Mucosa of rectum (tissue), 2 donors: ENCODE results near the gene OR51I2.

Experiments used
- H3K27ac ChIP-seq, 2 donors: one replicate each; pipeline ENCODE4 v1.7.0; 2013; ENCODE audit warnings: inconsistent platforms in 2 of 2, low read depth in 2 of 2, low read length in 2 of 2
- H3K27me3 ChIP-seq, 2 donors: one replicate each; pipeline ENCODE4 v1.7.0; 2013; ENCODE audit warnings: low read length in 2 of 2; ENCODE audit not compliant: control insufficient read depth in 2 of 2, insufficient read depth in 2 of 2
- H3K36me3 ChIP-seq, 2 donors: one replicate each; pipeline ENCODE4 v1.7.0; 2013; ENCODE audit warnings: low read length in 2 of 2; ENCODE audit not compliant: control insufficient read depth in 2 of 2, insufficient read depth in 2 of 2
- H3K4me1 ChIP-seq, 2 donors: one replicate each; pipeline ENCODE4 v1.7.0; 2013; ENCODE audit warnings: low read length in 2 of 2, mild to moderate bottlenecking in 1 of 2; ENCODE audit not compliant: control insufficient read depth in 2 of 2, insufficient read depth in 2 of 2
- H3K4me3 ChIP-seq, 2 donors: one replicate each; pipeline ENCODE4 v1.7.0; 2013; ENCODE audit warnings: low read length in 2 of 2
- H3K9ac ChIP-seq, 2 donors: one replicate each; pipeline ENCODE4 v1.7.0; 2013; ENCODE audit warnings: low read length in 2 of 2, low read depth in 1 of 2, mild to moderate bottlenecking in 1 of 2
- H3K9me3 ChIP-seq, 2 donors: one replicate each; pipeline ENCODE4 v1.7.0; 2013; ENCODE audit warnings: low read length in 2 of 2; ENCODE audit not compliant: control insufficient read depth in 2 of 2
- donor health status: healthy.
- donor health status: Normal muscosa, but diverticular disease.

OR51I2 gene

DNA sequence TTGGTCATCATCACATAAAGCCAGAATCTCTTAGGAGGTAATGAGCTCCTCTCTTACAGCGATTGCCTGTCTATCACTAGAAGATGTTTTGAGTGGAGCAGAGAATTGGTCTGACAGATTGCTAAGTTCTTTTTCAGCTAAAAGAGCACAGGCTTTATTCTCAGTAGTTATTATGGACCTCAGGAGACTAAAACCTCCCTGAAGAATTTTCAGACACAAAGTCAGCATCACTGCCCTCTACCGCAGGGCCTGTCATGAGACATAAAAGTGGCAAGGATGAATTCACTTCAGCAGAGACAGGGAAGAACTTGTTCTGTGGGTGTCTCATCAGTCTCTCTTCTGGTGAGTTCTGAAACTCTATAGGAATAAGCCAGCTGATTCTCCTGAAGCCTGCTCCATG is at the start of gene OR51I2:
OR51I2 (plus strand) TSS at position 301 of the 400 bp plus-strand sequence. CDS start 4,166 bp downstream, outside the sequence.
- no peak within 1 kb of the TSS for H3K9ac ChIP-seq
- no peaks in the 10 kb centered on the region for H3K9me3 ChIP-seq
- H3K4me3 ChIP-seq, result no peak within 1 kb of the TSS
- no peaks in the 10 kb centered on the region for H3K4me1 ChIP-seq
- no peaks in the 10 kb centered on the region for H3K27me3 ChIP-seq
- H3K36me3 ChIP-seq, result no peaks in the 10 kb centered on the region
- no peak within 1 kb of the TSS for H3K27ac ChIP-seq

DNA sequence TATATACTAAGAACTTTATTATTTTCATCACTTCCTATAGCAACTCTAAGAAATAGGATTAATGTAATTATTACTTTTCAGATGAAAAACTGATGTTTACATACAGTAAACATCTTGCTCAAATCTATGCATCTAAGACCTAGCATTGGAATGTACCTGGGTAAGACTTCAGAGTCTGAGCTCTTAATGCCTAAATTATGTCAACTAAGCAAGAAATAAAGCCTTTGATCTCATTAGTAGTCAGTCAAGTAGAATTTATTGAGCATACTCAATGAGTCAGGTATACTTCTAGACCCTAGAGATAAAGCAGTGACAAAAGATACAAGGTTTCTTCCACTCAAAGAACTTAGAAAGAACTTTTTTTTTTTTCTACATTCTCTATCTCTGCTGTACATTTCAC is 44.0 kb upstream of the OR51I2 start:
- no peak overlapping the region for H3K27ac ChIP-seq

GRCh38 chr11:5420993-5421392 is 28.1 kb upstream of the OR51I2 start:
- Histone ChIP-seq H3K9me3 (no peaks in the 10 kb centered on the region), H3K36me3 (no peaks in the 10 kb centered on the region), H3K9ac (no peak overlapping the region), H3K27ac (no peak overlapping the region), H3K27me3 (no peaks in the 10 kb centered on the region), H3K4me1 (no peaks in the 10 kb centered on the region), H3K4me3 (no peak overlapping the region)

More for the DNA sequence above, 44.0 kb upstream of the OR51I2 start:
- H3K4me3 ChIP-seq, result no peak overlapping the region
- no peaks in the 10 kb centered on the region for H3K27me3 ChIP-seq
- H3K36me3 ChIP-seq, result no peaks in the 10 kb centered on the region
- no peaks in the 10 kb centered on the region for H3K9me3 ChIP-seq
- H3K4me1 ChIP-seq, result no peaks in the 10 kb centered on the region
- H3K9ac ChIP-seq, result no peak overlapping the region

GRCh38 chr11:5421811-5422210 is 27.3 kb upstream of the OR51I2 start, which contains the start of gene OR51Q1:
Gene OR51Q1 (plus strand): TSS chr11:5422111. CDS start chr11:5422201, 90 bp downstream.
- no peaks in the 10 kb centered on the region for H3K9me3 ChIP-seq
- no peak within 1 kb of the TSS for H3K9ac ChIP-seq
- no peak within 1 kb of the TSS for H3K4me3 ChIP-seq
- H3K27ac ChIP-seq, result no peak within 1 kb of the TSS
- H3K4me1 ChIP-seq, result no peaks in the 10 kb centered on the region
- H3K36me3 ChIP-seq, result no peaks in the 10 kb centered on the region
- H3K27me3 ChIP-seq, result no peaks in the 10 kb centered on the region

GRCh38 chr11:5423131-5423530 is 26.0 kb upstream of the OR51I2 start:
- H3K36me3 ChIP-seq, result no peaks in the 10 kb centered on the region
- no peaks in the 10 kb centered on the region for H3K4me1 ChIP-seq
- no peaks in the 10 kb centered on the region for H3K9me3 ChIP-seq
- no peaks in the 10 kb centered on the region for H3K27me3 ChIP-seq
- no peak overlapping the region for H3K9ac ChIP-seq
- no peak overlapping the region for H3K27ac ChIP-seq
- H3K4me3 ChIP-seq, result no peak overlapping the region

GRCh38 chr11:5441414-5441813 is 7.7 kb upstream of the OR51I2 start, which contains the start of gene OR51I1:
Gene OR51I1 (minus strand): TSS chr11:5441514. CDS start chr11:5441514, 0 bp downstream.
- H3K9me3 ChIP-seq, result no peaks in the 10 kb centered on the region
- no peak within 1 kb of the TSS for H3K9ac ChIP-seq
- no peak within 1 kb of the TSS for H3K27ac ChIP-seq
- no peaks in the 10 kb centered on the region for H3K36me3 ChIP-seq
- H3K27me3 ChIP-seq, result no peaks in the 10 kb centered on the region
- no peaks in the 10 kb centered on the region for H3K4me1 ChIP-seq
- no peak within 1 kb of the TSS for H3K4me3 ChIP-seq

GRCh38 chr11:5443835-5444393 is 5.2 kb upstream of the OR51I2 start:
- Histone ChIP-seq H3K36me3 (no peaks in the 10 kb centered on the region), H3K27ac (no peak overlapping the region), H3K9ac (no peak overlapping the region), H3K4me3 (no peak overlapping the region), H3K27me3 (no peaks in the 10 kb centered on the region), H3K4me1 (no peaks in the 10 kb centered on the region), H3K9me3 (no peaks in the 10 kb centered on the region)

DNA sequence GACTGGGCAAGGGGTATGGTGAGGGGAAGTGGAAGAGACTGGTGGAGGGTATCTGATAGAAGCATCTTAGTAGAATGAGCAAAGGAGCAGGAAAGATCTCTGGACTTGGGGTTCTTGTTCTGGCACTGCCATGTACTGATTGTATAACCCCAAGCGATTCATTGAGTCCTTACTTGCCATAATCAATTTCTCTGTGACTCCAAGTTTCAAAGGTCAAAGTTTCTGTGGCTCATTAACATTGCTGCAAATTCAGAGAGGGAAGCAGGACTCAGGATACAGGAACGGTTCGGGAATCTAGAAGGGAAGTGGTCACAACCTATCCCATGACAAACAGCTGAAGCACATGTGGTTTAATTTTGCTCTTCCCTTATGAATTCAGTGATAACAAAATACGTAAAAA is 309 bp downstream of the OR51I2 start:
- Histone ChIP-seq H3K27me3 (no peaks in the 10 kb centered on the region), H3K4me1 (no peaks in the 10 kb centered on the region), H3K27ac (no peak overlapping the region), H3K36me3 (no peaks in the 10 kb centered on the region), H3K9me3 (no peaks in the 10 kb centered on the region), H3K9ac (no peak overlapping the region), H3K4me3 (no peak overlapping the region)

- Histone ChIP-seq H3K4me3 (no peak overlapping the region), H3K27me3 (no peaks in the 10 kb centered on the region), H3K9ac (no peak overlapping the region), H3K27ac (no peak overlapping the region), H3K9me3 (no peaks in the 10 kb centered on the region), H3K36me3 (no peaks in the 10 kb centered on the region), H3K4me1 (no peaks in the 10 kb centered on the region)
Measured at GRCh38 chr11:5460983-5461621, 12.0 kb downstream of the OR51I2 start.

GRCh38 chr11:5467527-5467926 is 18.4 kb downstream of the OR51I2 start:
- no peak overlapping the region for H3K27ac ChIP-seq

More at GRCh38 chr11:5467527-5467926, 18.4 kb downstream of the OR51I2 start:
- Histone ChIP-seq H3K4me3 (no peak overlapping the region), H3K4me1 (no peaks in the 10 kb centered on the region), H3K27me3 (no peaks in the 10 kb centered on the region), H3K36me3 (no peaks in the 10 kb centered on the region), H3K9ac (no peak overlapping the region), H3K9me3 (no peaks in the 10 kb centered on the region)
